H9 (cell line): Measurements from ENCODE around the gene AP1B1. TPM values are rescaled to one million over a fixed set of nuclear protein-coding genes. Genes with fewer than 3 reads are reported as not detected.
"Not testable (repeated sequence)": the region's sequence is repeated elsewhere in the genome, so short reads cannot be mapped to it uniquely, and the experiment has no call there.

ENCODE experiments used
- DNase-seq: peaks from one replicate; pipeline ENCODE4 v3.0.0-alpha.2; 2017
- H2AFZ ChIP-seq: one replicate; pipeline ENCODE4 v1.6.1; 2013; ENCODE audit warnings: mild to moderate bottlenecking, low read length, control low read depth, moderate library complexity
- H2AK5ac ChIP-seq: 2 replicates; pipeline ENCODE4 v1.6.1; 2013; ENCODE audit warnings: low read length, control low read depth, mixed read lengths; ENCODE audit not compliant: insufficient read length
- H2BK120ac ChIP-seq: one replicate; pipeline ENCODE4 v1.6.1; 2013; ENCODE audit warnings: low read depth, mild to moderate bottlenecking, low read length, control low read depth, inconsistent platforms; ENCODE audit not compliant: poor library complexity, severe bottlenecking
- H2BK12ac ChIP-seq: 2 replicates; pipeline ENCODE4 v1.6.1; 2013; ENCODE audit warnings: low read length, control low read depth, mixed read lengths, low read depth; ENCODE audit not compliant: insufficient read length
- H2BK15ac ChIP-seq: 2 replicates; pipeline ENCODE4 v1.6.1; 2013; ENCODE audit warnings: low read depth, low read length, control low read depth
- H2BK20ac ChIP-seq: one replicate; pipeline ENCODE4 v1.6.1; 2013; ENCODE audit warnings: low read depth, mild to moderate bottlenecking, low read length, control low read depth, inconsistent platforms; ENCODE audit not compliant: poor library complexity, severe bottlenecking
- H2BK5ac ChIP-seq: 2 replicates; pipeline ENCODE4 v1.6.1; 2013; ENCODE audit warnings: low read length, control low read depth, mixed read lengths; ENCODE audit not compliant: insufficient read length
- H3K14ac ChIP-seq: 2 replicates; pipeline ENCODE4 v1.6.1; 2013; ENCODE audit warnings: low read length, control low read depth; ENCODE audit not compliant: insufficient read depth
- H3K18ac ChIP-seq: 2 replicates; pipeline ENCODE4 v1.6.1; 2013; ENCODE audit warnings: low read depth, mild to moderate bottlenecking, mixed read lengths, low read length, control low read depth; ENCODE audit not compliant: insufficient read length
- H3K23ac ChIP-seq: 2 replicates; pipeline ENCODE4 v1.6.1; 2013; ENCODE audit warnings: low read length, control low read depth, mixed read lengths, low read depth; ENCODE audit not compliant: insufficient read length
- H3K23me2 ChIP-seq: 2 replicates; pipeline ENCODE4 v1.6.1; 2013; ENCODE audit warnings: low read depth, mild to moderate bottlenecking, mixed read lengths, low read length, control low read depth; ENCODE audit not compliant: insufficient read length, poor library complexity, severe bottlenecking
- H3K27ac ChIP-seq: 2 replicates; pipeline ENCODE4 v1.5.1; 2013; ENCODE audit warnings: low read length, control low read depth, mixed read lengths, low read depth; ENCODE audit not compliant: insufficient read length
- H3K27me3 ChIP-seq: 2 replicates; pipeline ENCODE4 v1.6.1; 2013; ENCODE audit warnings: low read length, control low read depth, inconsistent platforms; ENCODE audit not compliant: insufficient read depth
- H3K4ac ChIP-seq: 2 replicates; pipeline ENCODE4 v1.6.1; 2013; ENCODE audit warnings: low read depth, mild to moderate bottlenecking, control low read depth, inconsistent platforms, low read length, moderate library complexity
- H3K4me1 ChIP-seq: 2 replicates; pipeline ENCODE4 v1.6.1; 2013; ENCODE audit warnings: low read length, control low read depth, inconsistent platforms; ENCODE audit not compliant: insufficient read depth
- H3K4me2 ChIP-seq: 2 replicates; pipeline ENCODE4 v1.6.1; 2013; ENCODE audit warnings: low read length, control low read depth, mixed read lengths; ENCODE audit not compliant: insufficient read length, insufficient read depth
- H3K56ac ChIP-seq: 2 replicates; pipeline ENCODE4 v1.6.1; 2013; ENCODE audit warnings: low read depth, mild to moderate bottlenecking, mixed read lengths, low read length, control low read depth; ENCODE audit not compliant: insufficient read length
- H3K79me1 ChIP-seq: 2 replicates; pipeline ENCODE4 v1.6.1; 2013; ENCODE audit warnings: low read depth, mild to moderate bottlenecking, moderate library complexity, low read length, control low read depth, inconsistent platforms; ENCODE audit not compliant: insufficient read depth, poor library complexity, severe bottlenecking
- H3K79me2 ChIP-seq: 2 replicates; pipeline ENCODE4 v1.6.1; 2013; ENCODE audit warnings: low read length, control low read depth, inconsistent platforms; ENCODE audit not compliant: insufficient read depth
- H3K9ac ChIP-seq: 2 replicates; pipeline ENCODE4 v1.6.1; 2013; ENCODE audit warnings: low read length, control low read depth, mixed read lengths; ENCODE audit not compliant: insufficient read length; ENCODE audit errors: extremely low read depth
- H3K9me3 ChIP-seq: one replicate; pipeline ENCODE4 v1.6.1; 2013; ENCODE audit warnings: low read depth, low read length, inconsistent platforms; ENCODE audit not compliant: control insufficient read depth
- H3T11ph ChIP-seq: one replicate; pipeline ENCODE4 v1.6.1; 2013; ENCODE audit warnings: mild to moderate bottlenecking, low read length, control low read depth, inconsistent platforms
- H4K20me1 ChIP-seq: one replicate; pipeline ENCODE4 v1.6.1; 2013; ENCODE audit not compliant: control insufficient read depth, insufficient read length, insufficient read depth
- H4K5ac ChIP-seq: 2 replicates; pipeline ENCODE4 v1.6.1; 2013; ENCODE audit warnings: low read depth, mild to moderate bottlenecking, mixed read lengths, low read length, control low read depth; ENCODE audit not compliant: insufficient read length
- H4K8ac ChIP-seq: replicated peaks from 2 replicates; pipeline ENCODE4 v1.6.1; 2013; ENCODE audit warnings: low read length, control low read depth, mixed read lengths, low read depth; ENCODE audit not compliant: insufficient read length
- H4K91ac ChIP-seq: 2 replicates; pipeline ENCODE4 v1.6.1; 2013; ENCODE audit warnings: low read depth, mild to moderate bottlenecking, moderate library complexity, mixed read lengths, low read length, control low read depth; ENCODE audit not compliant: insufficient read length
- H3K27ac Mint-ChIP-seq, 3 experiments: 2 replicates in 2 of 3; 3 replicates in 1 of 3; pipeline ENCODE4 v1.8.0; 2020 to 2021; ENCODE audit warnings: mixed read lengths in 3 of 3, mild to moderate bottlenecking in 1 of 3, moderate library complexity in 1 of 3
- H3K27me3 Mint-ChIP-seq: 2 replicates; pipeline ENCODE4 v1.8.0; 2021; ENCODE audit warnings: low read depth, mild to moderate bottlenecking, moderate library complexity, mixed read lengths
- H3K36me3 Mint-ChIP-seq, 3 experiments: 2 replicates in 2 of 3; 3 replicates in 1 of 3; pipeline ENCODE4 v1.8.0; 2020 to 2021; ENCODE audit warnings: low read depth in 3 of 3, mixed read lengths in 3 of 3; ENCODE audit not compliant: insufficient read depth in 1 of 3
- H3K4me1 Mint-ChIP-seq, 2 experiments: 2 replicates each; pipeline ENCODE4 v1.8.0; 2020; ENCODE audit warnings: mixed read lengths in 2 of 2
- H3K4me3 Mint-ChIP-seq, 2 experiments: 2 replicates in 1 of 2; 3 replicates in 1 of 2; pipeline ENCODE4 v1.8.0; 2020 to 2021; ENCODE audit warnings: mild to moderate bottlenecking in 2 of 2, mixed read lengths in 2 of 2, moderate library complexity in 1 of 2
- H3K9me3 Mint-ChIP-seq, 2 experiments: 2 replicates in 1 of 2; 3 replicates in 1 of 2; pipeline ENCODE4 v1.8.0; 2020; ENCODE audit warnings: mild to moderate bottlenecking in 2 of 2, mixed read lengths in 2 of 2, moderate library complexity in 1 of 2
- CTCF ChIP-seq: fragments of 200-600 bp; sonication (generic); conservative IDR thresholded peaks from 3 replicates; pipeline ENCODE4 v1.8.0; 2021; ENCODE audit warnings: antibody characterized with exemption, mild to moderate bottlenecking
- WGBS: extraction: QIAGEN DNeasy Blood & Tissue Kit; methylation state at CpG from one replicate; pipeline ENCODE4 v1.1.7; 2013; ENCODE audit warnings: missing lambda C conversion rate, low lambda C conversion rate, mixed read lengths; ENCODE audit not compliant: insufficient read length; ENCODE audit errors: extremely low coverage; 5-methylcytosine and 5-hydroxymethylcytosine counted together
- total RNA-seq: library from RNA; stranded (reverse); gene quantifications from 2 replicates; pipeline ENCODE4 v1.2.1, GENCODE V29; 2021

The AP1B1 gene
- total RNA-seq, 1 experiment from 2014 or later, result 64.0 TPM

DNA sequence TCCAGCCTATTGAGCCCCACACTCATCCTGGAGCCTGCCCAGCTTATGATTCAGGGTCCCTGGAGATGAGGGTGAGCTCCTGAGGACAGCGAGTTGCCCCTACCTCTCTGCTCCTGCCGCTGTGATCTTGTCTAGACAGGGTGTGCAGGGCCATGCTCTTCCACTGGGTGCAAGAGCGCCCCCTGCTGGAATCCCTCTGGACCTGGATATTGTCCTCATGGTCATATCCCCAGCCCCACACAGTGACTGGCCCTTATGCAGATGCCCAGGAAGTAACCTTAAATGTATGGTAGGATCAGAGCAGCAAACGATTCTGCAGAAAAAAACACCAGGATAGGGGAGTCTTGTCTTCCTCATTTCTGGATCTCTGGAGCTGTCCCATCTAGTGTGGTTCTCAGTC is 24.4 kb upstream of the AP1B1 start:
- H3K4ac ChIP-seq, H3K18ac ChIP-seq, H3K27ac Mint-ChIP-seq, H3K27me3 ChIP-seq, H2AFZ ChIP-seq, H3K14ac ChIP-seq, H3K23me2 ChIP-seq, H3K27me3 Mint-ChIP-seq, H3K79me2 ChIP-seq, H3K27ac ChIP-seq, H3K4me1 ChIP-seq, H3T11ph ChIP-seq, H3K56ac ChIP-seq, H2BK20ac ChIP-seq, H3K9me3 Mint-ChIP-seq, H3K4me3 Mint-ChIP-seq, H3K36me3 Mint-ChIP-seq, H3K9ac ChIP-seq, H2BK12ac ChIP-seq, H2BK120ac ChIP-seq, H3K23ac ChIP-seq, H3K4me2 ChIP-seq, H4K8ac ChIP-seq, H2AK5ac ChIP-seq, H2BK15ac ChIP-seq, H4K5ac ChIP-seq, H2BK5ac ChIP-seq, H3K79me1 ChIP-seq, H4K91ac ChIP-seq, H3K9me3 ChIP-seq, H4K20me1 ChIP-seq: not testable (repeated sequence)
- DNase-seq, result peak; percentile 43
- peak; percentile 74 for TF ChIP-seq CTCF
- no CpG with 5 or more reads among the region's 4 CpGs for WGBS
- H3K4me1 Mint-ChIP-seq, result peaks cover 14 to 17% of the 10 kb centered on the region in 2 experiments

GRCh38 chr22:29411569-29412211 is 23.3 kb upstream of the AP1B1 start:
- H2BK15ac ChIP-seq, H3K9me3 Mint-ChIP-seq, H3K4me2 ChIP-seq, H3K9ac ChIP-seq, H3K56ac ChIP-seq, H2BK5ac ChIP-seq, H2BK12ac ChIP-seq, H4K8ac ChIP-seq, H3K4me1 ChIP-seq, H3K79me1 ChIP-seq, H4K5ac ChIP-seq, DNase-seq, H3K14ac ChIP-seq, H3K79me2 ChIP-seq, H2BK20ac ChIP-seq, H3K9me3 ChIP-seq, H2AFZ ChIP-seq, H2AK5ac ChIP-seq, H3K36me3 Mint-ChIP-seq, H4K20me1 ChIP-seq, H3K4ac ChIP-seq, H3K23me2 ChIP-seq, H3K18ac ChIP-seq, H3K27me3 ChIP-seq, H3K27ac Mint-ChIP-seq, H3K27ac ChIP-seq, H2BK120ac ChIP-seq, H4K91ac ChIP-seq, H3K4me3 Mint-ChIP-seq, H3K27me3 Mint-ChIP-seq, H3K23ac ChIP-seq, H3T11ph ChIP-seq: not testable (repeated sequence)
- no CpG with 5 or more reads among the region's 4 CpGs for WGBS
- H3K4me1 Mint-ChIP-seq, result peaks cover 14 to 15% of the 10 kb centered on the region in 2 experiments
